Renal cortical epithelial cell (primary cell): Measurements from ENCODE around the gene TEX2. TPM values are rescaled to one million over a fixed set of nuclear protein-coding genes. Genes with fewer than 3 reads are reported as not detected.

ENCODE experiments used
- DNase-seq: peaks from one replicate; pipeline ENCODE4 v3.0.0-alpha.2; 2011; ENCODE audit warnings: low read depth
- total RNA-seq: library from RNA; depleted of rRNA; stranded (reverse); fragments of >200 nt; gene quantifications from 2 replicates; pipeline ENCODE4 v1.2.3, GENCODE V29; 2014

Gene TEX2
- 10.1 and 62.6 TPM in 2 replicates for total RNA-seq

- peak; percentile 66 for DNase-seq
Observed at GRCh38 chr17:64263000-64263766, at the start of gene TEX2. TEX2 (minus strand) TSS chr17:64263260; CDS start chr17:64214217, 49,043 bp downstream.

- no peak for DNase-seq
Observed at GRCh38 chr17:64309710-64310109, 46.6 kb upstream of the TEX2 start.

- DNase-seq, result no peak
Observed at GRCh38 chr17:64309021-64309420, 46.0 kb upstream of the TEX2 start.

GRCh38 chr17:64306850-64307463 is 43.9 kb upstream of the TEX2 start:
- peak; percentile 61 for DNase-seq

- DNase-seq, result no peak
Observed at GRCh38 chr17:64304551-64304950, 41.5 kb upstream of the TEX2 start.

- DNase-seq, result no peak
Observed at GRCh38 chr17:64300699-64300965, 37.6 kb upstream of the TEX2 start.

GRCh38 chr17:64297467-64298088 is 34.5 kb upstream of the TEX2 start:
- DNase-seq, result no peak

- DNase-seq, result no peak
Observed at GRCh38 chr17:64296246-64296645, 33.2 kb upstream of the TEX2 start.

GRCh38 chr17:64295146-64295545 is 32.1 kb upstream of the TEX2 start:
- DNase-seq, result no peak

GRCh38 chr17:64291268-64291851 is 28.3 kb upstream of the TEX2 start:
- no peak for DNase-seq

GRCh38 chr17:64289741-64290141 is 26.7 kb upstream of the TEX2 start:
- no peak for DNase-seq

GRCh38 chr17:64282753-64283080 is 19.7 kb upstream of the TEX2 start:
- DNase-seq, result no peak

- DNase-seq, result peak; percentile 71
Observed at GRCh38 chr17:64281962-64282752, 19.1 kb upstream of the TEX2 start.

- peak; percentile 43 for DNase-seq
Observed at GRCh38 chr17:64278614-64279013, 15.6 kb upstream of the TEX2 start.

GRCh38 chr17:64277831-64278562 is 14.9 kb upstream of the TEX2 start:
- DNase-seq, result no peak

- no peak for DNase-seq
Observed at GRCh38 chr17:64276961-64277505, 14.0 kb upstream of the TEX2 start.

- no peak for DNase-seq
Observed at GRCh38 chr17:64275016-64275415, 12.0 kb upstream of the TEX2 start.

- no peak for DNase-seq
Observed at GRCh38 chr17:64273006-64273405, 9.9 kb upstream of the TEX2 start.

- no peak for DNase-seq
Observed at GRCh38 chr17:64270885-64271284, 7.8 kb upstream of the TEX2 start.

GRCh38 chr17:64269687-64270649 is 6.9 kb upstream of the TEX2 start:
- no peak for DNase-seq
